Activated T-helper 1 cell treated with anti-CD3 and anti-CD28 coated beads, Interleukin-12 subunit alpha, Interleukin-12 subunit beta, Interleukin-2, Interleukin-4 antibody, amounts not matched to agents 30 ng/mL and 10 ng/mL and 1 ng/mL, durations not matched to agents 14 hours and 24 hours and 36 hours (primary cell): ENCODE data around the gene FOXJ1. TPM values are rescaled to one million over a fixed set of nuclear protein-coding genes. Genes with fewer than 3 reads are reported as not detected.

Experiments used
- total RNA-seq: library from RNA; stranded (reverse); gene quantifications from 2 replicates; pipeline ENCODE4 v1.2.3, GENCODE V29; 2022

The FOXJ1 gene
- total RNA-seq, 1 donor from 2014 or later = not detected

Other genes starting within 250 kb of the FOXJ1 start
- 45.0 and 53.7 TPM in 2 replicates for gene TRIM65, start 244.3 kb downstream of the FOXJ1 start, total RNA-seq
- gene MRPL38, start 236.4 kb downstream of the FOXJ1 start, total RNA-seq = 151 and 160 TPM in 2 replicates
- gene FBF1, start 200.2 kb downstream of the FOXJ1 start, total RNA-seq = 19.4 and 20.0 TPM in 2 replicates
- 25.3 and 28.2 TPM in 2 replicates for gene ACOX1, start 162.1 kb downstream of the FOXJ1 start, total RNA-seq
- 10.7 and 15.4 TPM in 2 replicates for gene TEN1, start 162.0 kb downstream of the FOXJ1 start, total RNA-seq
- 4.9 and 5.3 TPM in 2 replicates for gene CDK3, start 140.4 kb downstream of the FOXJ1 start, total RNA-seq
- 0.02 and 0.05 TPM in 2 replicates for gene EVPL, start 113.9 kb downstream of the FOXJ1 start, total RNA-seq
- gene SRP68, start 68.7 kb downstream of the FOXJ1 start, total RNA-seq = 177 and 184 TPM in 2 replicates
- gene GALR2, start 66.5 kb downstream of the FOXJ1 start, total RNA-seq = 3.6 and 3.7 TPM in 2 replicates
- 2.7 and 2.9 TPM in 2 replicates for gene ZACN, start 62.1 kb downstream of the FOXJ1 start, total RNA-seq
- gene EXOC7, start 37.5 kb downstream of the FOXJ1 start, total RNA-seq = 108 and 116 TPM in 2 replicates
- gene RNF157, start 99.2 kb upstream of the FOXJ1 start, total RNA-seq = 50.4 and 51.7 TPM in 2 replicates
- 206 and 217 TPM in 2 replicates for gene UBALD2, start 124.1 kb upstream of the FOXJ1 start, total RNA-seq
- 2.7 and 3.3 TPM in 2 replicates for gene QRICH2, start 167.0 kb upstream of the FOXJ1 start, total RNA-seq
- gene PRPSAP1, start 212.7 kb upstream of the FOXJ1 start, total RNA-seq = 41.2 and 44.0 TPM in 2 replicates
- gene SPHK1, start 243.4 kb upstream of the FOXJ1 start, total RNA-seq = 16.5 and 17.8 TPM in 2 replicates